Activated T-cell treated with anti-CD3 and anti-CD28 coated beads, Interleukin-2, amount 50 U/mL, for 4 hours (primary cell): Measurements from ENCODE around the gene ATG10. TPM values are rescaled to one million over a fixed set of nuclear protein-coding genes. Genes with fewer than 3 reads are reported as not detected.
"Not testable (repeated sequence)": the region's sequence is repeated elsewhere in the genome, so short reads cannot be mapped to it uniquely, and the experiment has no call there.

Experiments used
- ATAC-seq, 2 donors: fragments of 200-7000 bp; cut with Tn5 transposase; one replicate each; pipeline ENCODE4 v1.10.0; 2021
- DNase-seq: peaks from one replicate; pipeline ENCODE4 v3.0.0-alpha.2; 2020
- H3K27me3 Mint-ChIP-seq: one replicate; pipeline ENCODE4 v1.8.0; 2021; ENCODE audit warnings: low read depth, mixed read lengths
- H3K36me3 Mint-ChIP-seq: one replicate; pipeline ENCODE4 v1.8.0; 2022; ENCODE audit warnings: mixed read lengths; ENCODE audit not compliant: insufficient read depth
- H3K4me1 Mint-ChIP-seq: one replicate; pipeline ENCODE4 v1.8.0; 2021; ENCODE audit warnings: low read depth, mixed read lengths
- H3K4me3 Mint-ChIP-seq: one replicate; pipeline ENCODE4 v1.8.0; 2021; ENCODE audit warnings: mild to moderate bottlenecking, moderate library complexity, mixed read lengths
- H3K9me3 Mint-ChIP-seq: one replicate; pipeline ENCODE4 v1.8.0; 2021; ENCODE audit warnings: mixed read lengths
- total RNA-seq, 3 donors: library from RNA; stranded (reverse); gene quantifications; one replicate each; pipeline ENCODE4 v1.2.1, GENCODE V29; 2021

The ATG10 gene
- total RNA-seq, 3 donors from 2014 or later: 4.6 to 5.8 (median 5.3) TPM

- H3K4me3 Mint-ChIP-seq: no peak overlapping the region
- H3K4me1 Mint-ChIP-seq: peaks cover 12% of the 10 kb centered on the region
- no peaks in the 10 kb centered on the region for H3K27me3 Mint-ChIP-seq
- peak; percentile 60 to 70 for ATAC-seq
- no peaks in the 10 kb centered on the region for H3K36me3 Mint-ChIP-seq
- H3K9me3 Mint-ChIP-seq: no peaks in the 10 kb centered on the region
- no peak for DNase-seq
These were observed 133.6 kb downstream of the ATG10 start for GRCh38 chr5:82105457-82105856.

DNA sequence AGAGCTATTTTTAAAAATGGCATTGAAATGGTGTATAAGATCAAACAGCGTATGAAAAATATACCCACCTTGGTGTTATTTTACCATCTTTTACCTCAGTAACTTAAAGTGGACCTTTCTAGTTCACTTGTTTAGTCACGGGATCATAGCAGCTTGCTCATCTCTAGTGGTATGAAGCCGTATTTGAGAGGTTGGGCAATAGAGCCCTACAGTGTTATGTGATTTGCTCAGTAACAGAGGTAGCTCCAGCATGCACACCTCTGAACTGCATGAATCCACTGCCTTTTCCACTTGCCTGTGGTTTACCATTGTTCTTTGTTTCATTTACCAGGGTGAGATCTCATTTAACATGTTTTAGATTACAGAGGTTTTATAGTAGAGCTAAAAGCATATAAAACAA, 134.4 kb downstream of the ATG10 start:
- Mint-ChIP-seq H3K4me3 (no peak overlapping the region), H3K36me3 (no peaks in the 10 kb centered on the region), H3K27me3 (no peaks in the 10 kb centered on the region), H3K9me3 (no peaks in the 10 kb centered on the region), H3K4me1 (peaks cover 12% of the 10 kb centered on the region)
- ATAC-seq: no peak
- DNase-seq: no peak

GRCh38 chr5:82106756-82107155, 134.9 kb downstream of the ATG10 start:
- DNase-seq (no peak), ATAC-seq (no peak)
- Mint-ChIP-seq H3K36me3 (no peaks in the 10 kb centered on the region), H3K27me3 (no peaks in the 10 kb centered on the region), H3K4me3 (no peak overlapping the region), H3K9me3 (no peaks in the 10 kb centered on the region), H3K4me1 (peaks cover 12% of the 10 kb centered on the region)

DNA sequence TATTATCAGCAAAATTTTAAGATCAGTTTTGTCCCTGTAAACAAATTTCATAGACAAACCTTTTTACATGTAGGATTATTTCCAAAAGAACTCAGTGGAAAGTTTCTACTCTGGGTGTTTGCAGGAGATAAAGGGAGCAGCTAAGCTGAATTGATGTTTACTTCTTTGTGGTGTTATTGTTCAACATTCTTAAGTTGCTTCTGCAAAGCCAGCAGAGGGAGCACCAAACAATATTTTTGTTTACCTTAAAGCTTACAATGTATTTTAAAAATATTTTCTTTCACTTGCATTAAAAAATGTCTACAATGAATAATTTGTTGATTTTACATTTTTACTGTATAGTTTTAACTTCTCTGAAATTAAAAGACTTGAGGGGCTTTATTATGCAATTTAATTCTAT, 135.4 kb downstream of the ATG10 start:
- Mint-ChIP-seq H3K9me3 (no peaks in the 10 kb centered on the region), H3K4me3 (no peak overlapping the region), H3K27me3 (no peaks in the 10 kb centered on the region), H3K36me3 (no peaks in the 10 kb centered on the region), H3K4me1 (peaks cover 12% of the 10 kb centered on the region)
- ATAC-seq (no peak), DNase-seq (no peak)

DNA sequence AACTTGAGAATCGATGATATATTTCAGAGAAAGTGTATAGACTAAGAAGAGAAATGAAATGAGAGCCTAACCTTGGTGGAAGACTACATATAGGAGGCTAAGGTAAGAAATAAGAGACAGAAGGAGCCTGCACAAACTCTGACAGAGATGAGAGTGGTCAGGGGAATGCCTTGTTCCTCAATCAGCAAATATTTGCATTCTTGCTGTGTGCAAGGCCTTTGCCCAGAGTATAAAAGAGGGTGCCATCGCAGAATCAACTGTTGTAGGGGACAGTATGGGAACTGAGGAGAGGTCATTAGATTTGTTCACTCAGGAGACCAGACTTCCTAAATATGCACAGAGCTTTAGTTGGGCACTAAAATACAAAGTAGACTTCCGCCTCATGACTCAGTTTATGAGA, 137.2 kb downstream of the ATG10 start:
- H3K9me3 Mint-ChIP-seq: no peaks in the 10 kb centered on the region
- no peak overlapping the region for H3K4me3 Mint-ChIP-seq
- no peak for DNase-seq
- H3K36me3 Mint-ChIP-seq: no peaks in the 10 kb centered on the region
- ATAC-seq: no peak
- peaks cover 12% of the 10 kb centered on the region for H3K4me1 Mint-ChIP-seq
- no peaks in the 10 kb centered on the region for H3K27me3 Mint-ChIP-seq

- peaks cover 12% of the 10 kb centered on the region for H3K4me1 Mint-ChIP-seq
- not testable (repeated sequence) for ATAC-seq, H3K36me3 Mint-ChIP-seq, H3K4me3 Mint-ChIP-seq, H3K9me3 Mint-ChIP-seq, DNase-seq, H3K27me3 Mint-ChIP-seq
These were observed 138.1 kb downstream of the ATG10 start for GRCh38 chr5:82109915-82110314.

GRCh38 chr5:82111191-82111590, 139.4 kb downstream of the ATG10 start:
- Mint-ChIP-seq H3K36me3 (no peaks in the 10 kb centered on the region), H3K9me3 (no peaks in the 10 kb centered on the region), H3K4me3 (no peak overlapping the region), H3K27me3 (no peaks in the 10 kb centered on the region), H3K4me1 (peaks cover 6% of the 10 kb centered on the region)
- ATAC-seq: no peak
- no peak for DNase-seq

- no peak overlapping the region for H3K4me3 Mint-ChIP-seq
These were observed 144.0 kb downstream of the ATG10 start for GRCh38 chr5:82115858-82116257.

DNA sequence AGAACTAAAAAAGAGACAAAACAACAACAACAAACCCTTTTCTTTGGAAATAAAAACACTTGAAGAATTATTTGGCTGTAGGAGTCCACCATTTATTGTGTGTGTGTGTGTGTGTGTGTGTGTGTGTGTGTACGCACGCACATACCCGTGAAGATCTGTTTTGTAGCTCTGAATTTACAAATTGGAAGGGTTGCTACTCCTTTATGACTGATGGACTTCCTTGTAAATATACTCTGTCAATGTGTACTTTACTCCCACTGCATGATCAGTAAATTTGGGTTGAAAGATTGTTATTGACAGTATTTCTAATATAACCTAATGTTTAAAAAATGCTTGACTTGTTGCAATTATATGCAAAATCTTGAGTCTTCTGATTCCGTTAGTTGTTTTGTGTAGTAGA, 148.1 kb downstream of the ATG10 start:
- Mint-ChIP-seq H3K9me3 (peaks cover 19% of the 10 kb centered on the region), H3K4me1 (no peaks in the 10 kb centered on the region), H3K4me3 (no peak overlapping the region), H3K36me3 (peaks cover 17% of the 10 kb centered on the region), H3K27me3 (no peaks in the 10 kb centered on the region)
- DNase-seq (no peak), ATAC-seq (no peak)

More at GRCh38 chr5:82115858-82116257, 144.0 kb downstream of the ATG10 start:
- Mint-ChIP-seq H3K27me3 (no peaks in the 10 kb centered on the region), H3K36me3 (peaks cover 4% of the 10 kb centered on the region), H3K4me1 (no peaks in the 10 kb centered on the region), H3K9me3 (no peaks in the 10 kb centered on the region)
- no peak for DNase-seq
- ATAC-seq: no peak

GRCh38 chr5:82129723-82130285, 158.0 kb downstream of the ATG10 start:
- H3K4me3 Mint-ChIP-seq: no peak overlapping the region
- peaks cover 14% of the 10 kb centered on the region for H3K36me3 Mint-ChIP-seq
- no peak for ATAC-seq
- H3K4me1 Mint-ChIP-seq: no peaks in the 10 kb centered on the region
- DNase-seq: no peak
- peaks cover 28% of the 10 kb centered on the region for H3K9me3 Mint-ChIP-seq
- H3K27me3 Mint-ChIP-seq: no peaks in the 10 kb centered on the region

GRCh38 chr5:82130602-82131001, 158.8 kb downstream of the ATG10 start:
- H3K9me3 Mint-ChIP-seq: peaks cover 35% of the 10 kb centered on the region
- DNase-seq (no peak), ATAC-seq (no peak)
- peaks cover 20% of the 10 kb centered on the region for H3K36me3 Mint-ChIP-seq
- H3K4me1 Mint-ChIP-seq: no peaks in the 10 kb centered on the region
- no peaks in the 10 kb centered on the region for H3K27me3 Mint-ChIP-seq
- no peak overlapping the region for H3K4me3 Mint-ChIP-seq

DNA sequence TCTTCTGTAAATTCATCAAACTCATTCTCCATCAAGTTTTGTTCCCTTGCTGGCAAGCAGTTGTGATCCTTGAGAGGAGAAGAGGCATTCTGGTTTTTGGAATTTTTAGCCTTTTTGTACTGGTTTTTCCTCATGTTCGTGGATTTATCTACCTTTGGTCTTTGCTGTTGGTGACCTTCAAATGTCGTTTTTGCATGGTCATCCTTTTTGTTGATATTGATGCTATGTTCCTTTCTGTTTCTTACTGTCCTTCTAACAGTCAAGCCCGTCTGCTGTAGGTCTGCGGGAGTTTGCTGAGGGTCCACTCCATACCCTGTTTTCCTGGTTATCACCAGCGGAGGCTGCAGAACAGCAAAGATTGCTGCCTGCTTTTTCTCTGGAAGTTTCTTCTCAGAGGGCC, 165.4 kb downstream of the ATG10 start:
- DNase-seq (no peak), ATAC-seq (no peak)
- no peaks in the 10 kb centered on the region for H3K4me1 Mint-ChIP-seq
- peaks cover 26% of the 10 kb centered on the region for H3K9me3 Mint-ChIP-seq
- H3K27me3 Mint-ChIP-seq: no peaks in the 10 kb centered on the region
- no peak overlapping the region for H3K4me3 Mint-ChIP-seq
- peaks cover 18% of the 10 kb centered on the region for H3K36me3 Mint-ChIP-seq

DNA sequence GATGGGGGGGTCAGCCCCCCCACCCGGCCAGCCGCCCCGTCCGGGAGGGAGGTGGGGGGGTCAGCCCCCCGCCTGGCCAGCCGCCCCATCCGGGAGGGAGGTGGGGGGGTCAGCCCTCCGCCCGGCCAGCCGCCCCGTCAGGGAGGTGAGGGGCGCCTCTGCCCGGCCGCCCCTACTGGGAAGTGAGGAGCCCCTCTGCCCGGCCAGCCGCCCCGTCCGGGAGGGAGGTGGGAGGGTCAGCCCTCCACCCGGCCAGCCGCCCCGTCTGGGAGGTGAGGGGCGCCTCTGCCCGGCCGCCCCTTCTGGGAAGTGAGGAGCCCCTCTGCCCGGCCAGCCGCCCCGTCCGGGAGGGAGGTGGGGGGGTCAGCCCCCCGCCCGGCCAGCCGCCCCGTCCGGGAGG, 168.0 kb downstream of the ATG10 start:
- Mint-ChIP-seq H3K9me3 (peaks cover 23% of the 10 kb centered on the region), H3K36me3 (peaks cover 13% of the 10 kb centered on the region)
- not testable (repeated sequence) for ATAC-seq, H3K4me1 Mint-ChIP-seq, H3K4me3 Mint-ChIP-seq, H3K27me3 Mint-ChIP-seq, DNase-seq

DNA sequence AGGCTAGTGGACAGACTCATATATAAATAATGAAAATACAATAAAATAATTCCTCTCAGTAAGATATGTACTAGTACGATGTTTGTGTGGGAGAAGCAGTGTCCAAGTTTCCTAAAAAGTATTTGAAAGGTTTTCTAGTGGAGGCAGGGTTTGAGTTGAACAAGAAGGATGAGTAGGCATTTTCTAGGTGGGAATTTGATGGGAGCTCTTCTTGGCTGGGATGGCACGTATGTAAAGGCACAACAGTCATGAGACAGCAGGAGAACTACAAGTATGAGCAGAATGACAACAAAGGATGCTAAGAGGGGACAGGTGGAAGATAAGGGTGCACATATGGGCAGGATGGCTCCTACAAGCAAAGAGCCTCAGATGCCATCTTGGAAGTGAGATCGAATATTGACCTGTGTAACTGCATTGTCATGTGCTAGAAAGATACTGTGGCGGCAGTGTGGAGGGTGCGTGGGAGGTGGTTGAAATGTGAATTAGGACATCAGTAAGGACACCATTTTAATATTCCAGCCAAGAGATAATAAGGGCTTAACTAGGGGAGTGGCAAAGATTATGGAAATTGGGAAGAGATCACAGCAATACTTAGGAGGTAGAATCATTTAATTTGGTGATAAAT, 170.5 kb downstream of the ATG10 start:
- H3K36me3 Mint-ChIP-seq: peaks cover 2% of the 10 kb centered on the region
- H3K27me3 Mint-ChIP-seq: no peaks in the 10 kb centered on the region
- H3K9me3 Mint-ChIP-seq: peaks cover 5% of the 10 kb centered on the region
- H3K4me3 Mint-ChIP-seq: no peak overlapping the region
- ATAC-seq (no peak), DNase-seq (no peak)
- H3K4me1 Mint-ChIP-seq: no peaks in the 10 kb centered on the region

DNA sequence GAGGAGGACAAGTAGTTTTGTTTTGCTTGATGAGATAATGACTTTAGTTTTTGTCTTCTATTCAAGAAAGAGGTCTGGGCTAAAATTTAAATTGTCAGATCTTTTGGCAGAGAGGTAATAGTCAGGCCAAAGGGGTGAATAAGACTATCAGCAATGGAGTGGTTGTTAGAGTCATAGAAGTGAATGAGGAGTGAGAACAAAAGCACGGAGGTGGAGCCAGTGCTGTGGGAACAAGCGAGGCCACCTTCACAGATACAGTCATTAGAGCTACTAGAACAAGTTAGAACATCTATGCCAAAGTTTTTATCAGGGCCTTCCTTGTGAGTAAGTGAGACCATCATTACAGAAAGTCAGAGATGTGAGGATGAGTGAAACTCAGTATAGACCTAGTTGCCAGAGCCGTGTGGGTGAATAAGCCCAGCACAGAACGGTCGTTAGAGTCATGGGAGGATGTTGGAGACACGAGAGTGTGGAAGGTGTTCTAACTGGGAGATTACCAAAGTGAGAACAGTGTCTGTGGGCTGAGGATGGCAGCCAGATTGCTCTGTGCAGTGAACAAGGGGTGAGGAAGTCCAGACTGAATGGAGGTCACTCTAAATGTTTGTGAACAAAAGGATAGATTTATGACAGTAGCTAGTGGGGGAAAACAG, 171.2 kb downstream of the ATG10 start:
- Mint-ChIP-seq H3K9me3 (peaks cover 5% of the 10 kb centered on the region), H3K27me3 (no peaks in the 10 kb centered on the region), H3K4me3 (no peak overlapping the region), H3K36me3 (no peaks in the 10 kb centered on the region), H3K4me1 (no peaks in the 10 kb centered on the region)
- ATAC-seq (no peak), DNase-seq (no peak)
